Osteoblast (primary cell): ENCODE results near the gene CDC42SE2. TPM values are rescaled to one million over a fixed set of nuclear protein-coding genes. Genes with fewer than 3 reads are reported as not detected.

Source experiments
- DNase-seq: peaks from one replicate; pipeline ENCODE4 v3.0.0; 2011; ENCODE audit warnings: low spot score, mixed read lengths; ENCODE audit not compliant: insufficient read length; ENCODE audit errors: missing footprints
- H2AFZ ChIP-seq: 2 replicates; pipeline ENCODE4 v1.6.0; 2011; ENCODE audit warnings: mild to moderate bottlenecking, low read length
- H3K27ac ChIP-seq: 2 replicates; pipeline ENCODE4 v1.5.1; 2011; ENCODE audit warnings: mild to moderate bottlenecking, low read depth, low read length, moderate library complexity
- H3K27me3 ChIP-seq: 2 replicates; pipeline ENCODE4 v1.6.0; 2012; ENCODE audit warnings: mild to moderate bottlenecking, control low read depth, inconsistent platforms, low read length, moderate library complexity; ENCODE audit not compliant: insufficient read depth
- H3K36me3 ChIP-seq: 2 replicates; pipeline ENCODE4 v1.5.1; 2011; ENCODE audit warnings: mild to moderate bottlenecking, low read length, control low read depth, moderate library complexity; ENCODE audit not compliant: insufficient read depth
- H3K4me1 ChIP-seq: 2 replicates; pipeline ENCODE4 v1.5.1; 2011; ENCODE audit warnings: mild to moderate bottlenecking, low read length, control low read depth, moderate library complexity; ENCODE audit not compliant: insufficient read depth
- H3K4me2 ChIP-seq: 2 replicates; pipeline ENCODE4 v1.6.0; 2011; ENCODE audit warnings: mild to moderate bottlenecking, low read length; ENCODE audit not compliant: insufficient read depth
- H3K4me3 ChIP-seq: fragments of 200-600 bp; sonication (generic); 3 replicates; pipeline ENCODE4 v1.5.1; 2012; ENCODE audit warnings: mild to moderate bottlenecking, low read length, inconsistent platforms; ENCODE audit not compliant: insufficient read depth
- H3K79me2 ChIP-seq: 2 replicates; pipeline ENCODE4 v1.6.0; 2012; ENCODE audit warnings: mild to moderate bottlenecking, low read length, control low read depth, inconsistent platforms; ENCODE audit not compliant: insufficient read depth
- H3K9me3 ChIP-seq: 2 replicates; pipeline ENCODE4 v1.5.1; 2011; ENCODE audit warnings: low read depth, low read length, control low read depth
- H4K20me1 ChIP-seq: 2 replicates; pipeline ENCODE4 v1.6.0; 2012; ENCODE audit warnings: mild to moderate bottlenecking, low read length, control low read depth; ENCODE audit not compliant: insufficient read depth
- CTCF ChIP-seq: IDR thresholded peaks from 2 replicates; pipeline ENCODE4 v1.5.1; 2011; ENCODE audit warnings: mild to moderate bottlenecking, low read depth, low read length, moderate library complexity; ENCODE audit errors: extremely low read depth
- total RNA-seq: library from RNA; depleted of rRNA; stranded (reverse); fragments of >200 nt; gene quantifications from 2 replicates; pipeline ENCODE4 v1.2.3, GENCODE V29; 2012

Gene CDC42SE2
- total RNA-seq, 1 donor: 22.8 TPM

- H3K4me2 ChIP-seq: no peak overlapping the region
- peaks cover 13% of the 10 kb centered on the region for H4K20me1 ChIP-seq
- no peaks in the 10 kb centered on the region for H3K27me3 ChIP-seq
- H2AFZ ChIP-seq: no peak overlapping the region
- H3K4me1 ChIP-seq: peaks cover 22% of the 10 kb centered on the region
- no peaks in the 10 kb centered on the region for H3K36me3 ChIP-seq
- peaks cover 24% of the 10 kb centered on the region for H3K79me2 ChIP-seq
- no peak overlapping the region for H3K4me3 ChIP-seq
- no peak for TF ChIP-seq CTCF
- no peak overlapping the region for H3K27ac ChIP-seq
- no peak for DNase-seq
- no peaks in the 10 kb centered on the region for H3K9me3 ChIP-seq
Observed at GRCh38 chr5:131261483-131261882, 2.4 kb upstream of the CDC42SE2 start.

GRCh38 chr5:131262953-131263541 lies 806 bp upstream of the CDC42SE2 start:
- H3K27ac ChIP-seq: peak overlapping the region; percentile 58
- peaks cover 19% of the 10 kb centered on the region for H3K4me1 ChIP-seq
- H2AFZ ChIP-seq: peak overlapping the region; percentile 97
- no peaks in the 10 kb centered on the region for H3K36me3 ChIP-seq
- no peaks in the 10 kb centered on the region for H3K9me3 ChIP-seq
- no peaks in the 10 kb centered on the region for H3K27me3 ChIP-seq
- no peak for DNase-seq
- peaks cover 13% of the 10 kb centered on the region for H4K20me1 ChIP-seq
- H3K4me2 ChIP-seq: peak overlapping the region; percentile 99
- H3K4me3 ChIP-seq: peak overlapping the region; percentile 98
- no peak for TF ChIP-seq CTCF
- peaks cover 37% of the 10 kb centered on the region for H3K79me2 ChIP-seq

GRCh38 chr5:131264451-131265099 lies 722 bp downstream of the CDC42SE2 start:
- Histone ChIP-seq H3K4me2 (peak overlapping the region; percentile 82), H3K79me2 (peaks cover 52% of the 10 kb centered on the region), H3K27me3 (no peaks in the 10 kb centered on the region), H3K27ac (peak overlapping the region; percentile 73), H3K4me1 (peaks cover 19% of the 10 kb centered on the region), H3K36me3 (no peaks in the 10 kb centered on the region), H4K20me1 (peaks cover 13% of the 10 kb centered on the region), H3K9me3 (no peaks in the 10 kb centered on the region), H2AFZ (peak overlapping the region; percentile 95), H3K4me3 (peak overlapping the region; percentile 98)
- no peak for TF ChIP-seq CTCF
- DNase-seq: peak; percentile 75

GRCh38 chr5:131265311-131265803 lies 1.5 kb downstream of the CDC42SE2 start:
- Histone ChIP-seq H3K27ac (no peak overlapping the region), H3K79me2 (peaks cover 59% of the 10 kb centered on the region), H3K4me3 (peak overlapping the region; percentile 98), H3K36me3 (no peaks in the 10 kb centered on the region), H3K4me2 (peak overlapping the region; percentile 82), H2AFZ (no peak overlapping the region), H3K27me3 (no peaks in the 10 kb centered on the region), H3K9me3 (no peaks in the 10 kb centered on the region), H4K20me1 (peaks cover 13% of the 10 kb centered on the region), H3K4me1 (peaks cover 19% of the 10 kb centered on the region)
- TF ChIP-seq CTCF: peak; percentile 37
- DNase-seq: no peak
